Stimulated activated CD8-positive, alpha-beta memory T cell treated with anti-CD3 and anti-CD28 coated beads, Interleukin-15, amount 100 ng/mL, for 24 hours (primary cell): ENCODE measurements around the gene SLC3A2.
"Not testable (repeated sequence)": the region's sequence is repeated elsewhere in the genome, so short reads cannot be mapped to it uniquely, and the experiment has no call there.

Source experiments
- DNase-seq: peaks from one replicate; pipeline ENCODE4 v3.0.0-alpha.2; 2020; ENCODE audit warnings: low read depth

Gene SLC3A2

DNA sequence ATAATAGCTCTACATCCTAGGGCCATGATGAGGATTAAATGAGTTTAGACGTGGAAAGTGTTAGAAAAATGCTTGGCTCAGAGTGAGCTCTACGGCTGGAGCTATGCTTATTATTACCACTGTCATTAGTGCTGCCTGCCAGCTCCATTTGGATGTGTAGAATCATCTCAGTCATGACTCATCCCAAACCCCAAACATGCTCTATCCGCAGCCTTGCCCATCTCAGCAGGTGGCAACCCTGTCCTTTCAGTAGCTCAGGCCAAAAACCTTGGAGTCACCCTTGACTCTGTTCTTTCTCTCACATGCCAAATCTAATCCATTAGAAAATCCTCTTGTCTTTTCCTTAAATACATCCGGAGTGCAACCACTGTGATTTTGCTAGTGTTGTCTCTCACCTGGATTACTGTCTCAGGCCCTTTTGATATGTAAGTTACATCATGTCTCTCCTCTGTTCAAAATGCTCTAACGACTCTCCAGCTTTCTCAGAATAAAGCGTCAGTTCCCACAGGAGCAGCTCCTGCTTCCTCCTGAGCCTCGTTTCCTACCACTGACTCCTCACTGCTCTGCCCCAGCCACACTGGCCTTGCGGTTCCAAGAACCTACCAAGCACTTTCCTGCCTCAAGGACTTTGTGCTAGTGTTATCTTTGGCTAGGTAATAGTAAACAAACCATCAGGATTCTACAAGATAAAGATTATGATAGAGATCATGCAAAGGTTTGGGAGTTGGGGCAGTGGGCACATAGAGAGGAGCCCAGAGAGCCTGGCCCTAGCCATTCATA lies 51.0 kb downstream of the SLC3A2 start:
- no peak for DNase-seq

DNA sequence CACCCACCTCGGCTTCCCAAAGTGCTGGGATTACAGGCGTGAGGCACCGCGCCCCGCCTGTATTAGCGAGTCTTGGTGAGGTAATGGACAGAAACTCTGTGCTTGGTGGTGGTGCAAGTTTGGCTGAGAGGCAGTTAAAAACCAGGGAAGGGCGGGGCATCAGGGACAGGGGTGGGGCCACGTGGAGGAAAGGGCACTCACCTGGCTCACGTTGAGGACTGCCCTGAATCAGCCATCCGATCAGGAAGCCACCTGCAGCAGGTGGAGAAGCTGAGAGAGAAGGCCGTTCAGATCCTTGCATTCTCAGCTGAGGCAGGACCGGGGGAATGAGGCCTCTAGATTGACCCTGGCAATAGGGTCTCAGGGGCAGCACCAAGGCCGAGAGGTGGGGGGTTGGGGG lies 52.6 kb downstream of the SLC3A2 start:
- no peak for DNase-seq

DNA sequence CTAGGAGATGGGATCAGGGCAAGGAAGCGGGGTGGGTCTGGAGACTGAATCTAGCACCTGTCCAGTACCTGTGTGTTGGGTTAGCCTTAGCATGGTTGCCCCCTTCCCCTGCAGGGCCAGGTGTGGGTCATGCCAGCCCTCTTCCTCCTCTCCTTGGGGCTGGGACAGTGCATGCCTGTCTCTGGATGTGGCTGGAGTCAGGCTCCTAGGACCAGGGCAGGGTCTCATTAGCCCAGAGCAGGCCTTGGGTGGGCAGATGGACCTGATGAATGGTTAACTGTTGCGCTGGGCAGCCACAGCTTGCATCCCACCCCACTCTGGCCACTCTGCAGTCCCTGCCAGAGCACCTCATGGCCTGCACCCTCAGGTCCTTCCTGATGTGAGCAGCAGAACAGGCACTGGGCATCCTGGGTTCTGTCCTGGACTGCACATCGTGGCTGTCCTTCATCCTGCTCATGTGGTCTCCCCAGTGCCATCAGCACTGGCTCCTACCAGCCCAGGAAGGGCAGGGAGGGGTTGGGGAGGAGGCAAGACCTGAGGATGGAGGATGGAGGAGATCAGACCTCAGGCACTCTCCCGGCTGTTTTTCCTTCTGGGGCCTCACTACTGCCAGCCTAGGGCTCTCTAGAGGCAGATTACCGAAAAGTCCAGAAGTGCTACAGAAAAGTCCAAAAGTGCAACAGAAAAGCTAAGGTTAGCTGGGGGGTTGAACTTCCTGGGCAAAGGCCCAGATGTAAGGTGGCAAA lies 53.2 kb downstream of the SLC3A2 start:
- no peak for DNase-seq

DNA sequence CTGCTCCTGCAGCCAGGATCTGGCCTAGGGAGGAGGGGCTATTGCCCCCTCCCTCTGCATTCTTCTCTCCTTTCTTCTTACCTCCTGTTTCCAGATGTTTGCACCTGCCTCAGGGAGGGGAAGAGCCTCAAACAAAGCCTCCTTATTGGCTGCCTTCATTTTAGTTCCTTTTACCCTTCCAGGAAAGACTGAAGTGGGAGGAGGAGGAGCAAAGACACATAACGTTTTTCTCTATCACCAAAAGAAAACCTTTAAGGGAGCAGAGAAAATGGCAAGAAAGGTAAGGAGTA lies 53.7 kb downstream of the SLC3A2 start:
- DNase-seq = no peak

DNA sequence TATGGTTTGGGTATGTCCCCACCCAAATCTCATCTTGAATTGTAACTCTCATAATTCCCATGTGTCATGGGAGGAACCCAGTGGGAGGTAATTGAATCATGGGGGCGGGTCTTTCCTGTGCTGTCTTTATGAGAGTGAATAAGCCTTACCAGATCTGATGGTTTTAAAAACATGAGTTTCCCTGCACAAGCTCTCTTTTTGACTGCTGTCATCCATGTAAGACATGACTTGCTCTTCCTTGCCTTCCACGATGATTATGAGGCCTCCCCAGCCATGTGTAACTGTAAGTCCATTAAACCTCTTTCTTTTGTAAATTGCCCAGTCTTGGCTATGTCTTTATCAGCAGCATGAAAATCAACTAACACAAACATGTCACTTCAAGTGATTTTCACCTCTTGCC lies 56.8 kb downstream of the SLC3A2 start:
- DNase-seq = not testable (repeated sequence)
